NCI-H2227 treated with DMSO at 0.1 percent for 48 hours (cell line): ENCODE results near the gene ALOX12B.
"Not testable (repeated sequence)": the region's sequence is repeated elsewhere in the genome, so short reads cannot be mapped to it uniquely, and the experiment has no call there.

Source experiments
- DNase-seq: peaks from one replicate; lab custom pipeline; 2025; lab: John Stamatoyannopoulos, UW

Gene ALOX12B

GRCh38 chr17:8044819-8045810, 42.4 kb downstream of the ALOX12B start:
- no peak for DNase-seq

- DNase-seq = no peak
Observed at GRCh38 chr17:8041979-8042378, 45.5 kb downstream of the ALOX12B start.

- no peak for DNase-seq
Observed at GRCh38 chr17:8041249-8041928, 46.1 kb downstream of the ALOX12B start.

GRCh38 chr17:8039611-8040168, 47.8 kb downstream of the ALOX12B start:
- DNase-seq = no peak

- no peak for DNase-seq
Observed at GRCh38 chr17:8038954-8039610, 48.4 kb downstream of the ALOX12B start, which contains the start of gene ALOX15B. TSS of gene ALOX15B (plus strand) at chr17:8039059. CDS start at chr17:8039156, 97 bp downstream.

- no peak for DNase-seq
Observed at GRCh38 chr17:8032442-8032841, 55.1 kb downstream of the ALOX12B start.

- DNase-seq = no peak
Observed at GRCh38 chr17:8031950-8032349, 55.6 kb downstream of the ALOX12B start.

GRCh38 chr17:8031261-8031661, 56.3 kb downstream of the ALOX12B start:
- DNase-seq = no peak

GRCh38 chr17:8029121-8029520, 58.4 kb downstream of the ALOX12B start:
- DNase-seq = no peak

- no peak for DNase-seq
Observed at GRCh38 chr17:8025176-8025911, 62.2 kb downstream of the ALOX12B start.

GRCh38 chr17:8024161-8024560, 63.4 kb downstream of the ALOX12B start:
- DNase-seq = not testable (repeated sequence)
